Activated naive CD4-positive, alpha-beta T cell treated with Interleukin-2 at 50 U/mL for 16 hours (primary cell): ENCODE measurements around the gene TTC9B.
A peak's percentile ranks its signal among the peaks of the same experiment; 100 is the strongest.
"Not testable (repeated sequence)": the region's sequence is repeated elsewhere in the genome, so short reads cannot be mapped to it uniquely, and the experiment has no call there.

Experiments
- DNase-seq: peaks from one replicate; pipeline ENCODE4 v3.0.0-alpha.2; 2020

TTC9B gene

DNA sequence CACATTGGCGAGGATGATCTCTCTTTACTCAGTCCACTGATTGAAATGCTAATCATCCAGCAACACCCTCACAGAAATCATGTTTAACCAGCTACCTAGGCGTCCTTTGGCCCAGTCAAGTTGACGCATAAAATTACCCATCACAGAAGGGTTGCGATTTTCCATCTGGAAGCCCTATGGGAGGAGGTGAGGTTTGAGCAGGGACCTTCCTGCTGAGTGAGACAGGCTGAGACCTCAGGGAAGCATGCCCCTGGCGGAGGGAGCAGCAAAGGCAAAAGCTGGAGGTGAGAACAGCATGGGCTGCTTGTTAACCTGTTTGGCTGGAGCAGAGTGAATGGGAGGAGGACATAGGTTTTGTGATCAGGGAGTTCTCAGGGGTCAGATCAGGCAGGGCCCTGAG is 7.3 kb downstream of the TTC9B start:
- DNase-seq = no peak

DNA sequence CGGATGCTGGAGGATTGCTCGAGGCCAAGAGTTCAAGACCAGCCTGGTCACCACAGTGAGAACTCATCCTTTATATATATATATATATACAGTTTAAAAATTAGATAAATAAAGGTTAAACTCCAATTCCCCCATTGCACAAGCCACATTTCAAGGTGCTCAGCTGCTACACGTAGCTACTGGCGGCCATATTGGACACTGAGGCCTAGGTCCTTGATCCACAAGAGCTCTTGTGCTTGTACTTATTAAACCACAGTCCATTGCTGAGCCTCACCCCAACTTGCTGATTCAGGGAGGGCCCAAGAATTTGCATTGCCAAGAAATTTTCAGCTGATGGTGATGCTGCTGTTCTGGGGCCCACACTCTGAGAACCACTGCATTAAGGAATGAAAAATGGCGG is 9.6 kb downstream of the TTC9B start:
- DNase-seq = no peak

DNA sequence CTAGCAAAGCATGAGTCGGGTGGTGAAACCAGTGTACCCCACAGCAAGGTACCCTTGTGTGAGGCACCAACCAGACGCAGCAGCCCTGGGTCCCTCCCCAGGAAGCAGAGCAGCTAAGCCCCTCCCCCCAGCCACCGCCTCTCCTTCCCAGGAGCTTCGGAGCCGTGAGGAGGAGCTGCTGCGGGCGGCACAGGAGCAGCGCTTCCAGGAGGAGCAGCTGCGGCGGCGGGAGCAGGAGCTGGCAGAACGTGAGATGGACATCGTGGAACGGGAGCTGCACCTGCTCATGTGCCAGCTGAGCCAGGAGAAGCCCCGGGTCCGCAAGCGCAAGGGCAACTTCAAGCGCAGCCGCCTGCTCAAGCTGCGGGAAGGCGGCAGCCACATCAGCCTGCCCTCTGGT is 12.4 kb downstream of the TTC9B start:
- no peak for DNase-seq

DNA sequence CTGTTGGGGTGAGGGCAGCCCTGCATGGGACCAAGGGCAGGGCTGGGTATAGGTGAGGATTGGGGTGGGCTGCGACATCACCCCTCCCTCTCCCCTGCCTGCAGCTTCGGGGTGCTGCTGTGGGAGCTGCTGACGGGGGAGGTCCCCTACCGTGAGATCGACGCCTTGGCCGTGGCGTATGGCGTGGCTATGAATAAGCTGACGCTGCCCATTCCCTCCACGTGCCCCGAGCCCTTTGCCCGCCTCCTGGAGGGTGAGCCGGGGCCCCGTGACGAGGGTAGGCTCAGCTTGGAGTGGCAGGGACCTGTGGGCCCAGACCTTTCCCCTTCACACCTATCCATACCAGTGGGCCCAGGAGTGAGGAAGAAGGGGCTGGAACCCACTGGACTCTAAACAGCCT is 13.8 kb downstream of the TTC9B start:
- DNase-seq = no peak

DNA sequence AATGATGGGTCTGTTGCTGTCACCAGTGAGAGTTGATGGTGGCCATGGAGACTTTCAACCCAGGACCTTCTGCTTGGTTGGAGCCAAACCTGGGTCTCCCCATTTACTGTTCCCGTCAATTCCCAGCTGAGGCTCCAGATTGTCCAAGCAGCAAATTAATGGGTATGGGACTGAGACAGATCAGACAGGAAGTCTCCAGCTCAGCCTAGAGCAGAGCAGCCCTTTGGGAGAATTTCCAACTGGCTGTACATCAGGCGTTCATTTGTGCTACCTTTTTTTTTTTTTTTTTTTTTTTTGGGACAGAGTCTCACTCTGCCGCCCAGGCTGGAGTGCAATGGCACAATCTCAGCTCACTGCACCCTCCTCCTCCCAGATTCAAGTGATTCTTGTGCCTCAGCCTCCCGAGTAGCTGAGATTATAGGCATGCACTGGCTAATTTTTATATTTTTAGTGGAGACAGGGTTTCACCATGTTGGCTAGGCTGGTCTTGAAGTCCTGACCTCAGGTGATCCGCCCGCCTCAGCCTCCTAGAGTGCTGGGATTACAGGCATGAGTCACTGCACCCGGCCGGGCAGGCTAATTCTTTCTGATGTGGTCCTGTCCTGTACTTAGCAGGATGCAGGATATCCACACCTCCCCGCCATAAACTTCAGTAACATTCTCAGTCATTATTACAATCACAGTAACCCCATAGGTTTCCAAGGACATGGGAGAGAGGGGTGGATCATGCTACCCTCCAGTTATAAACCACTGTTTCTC is 17.7 kb downstream of the TTC9B start:
- DNase-seq = no peak

DNA sequence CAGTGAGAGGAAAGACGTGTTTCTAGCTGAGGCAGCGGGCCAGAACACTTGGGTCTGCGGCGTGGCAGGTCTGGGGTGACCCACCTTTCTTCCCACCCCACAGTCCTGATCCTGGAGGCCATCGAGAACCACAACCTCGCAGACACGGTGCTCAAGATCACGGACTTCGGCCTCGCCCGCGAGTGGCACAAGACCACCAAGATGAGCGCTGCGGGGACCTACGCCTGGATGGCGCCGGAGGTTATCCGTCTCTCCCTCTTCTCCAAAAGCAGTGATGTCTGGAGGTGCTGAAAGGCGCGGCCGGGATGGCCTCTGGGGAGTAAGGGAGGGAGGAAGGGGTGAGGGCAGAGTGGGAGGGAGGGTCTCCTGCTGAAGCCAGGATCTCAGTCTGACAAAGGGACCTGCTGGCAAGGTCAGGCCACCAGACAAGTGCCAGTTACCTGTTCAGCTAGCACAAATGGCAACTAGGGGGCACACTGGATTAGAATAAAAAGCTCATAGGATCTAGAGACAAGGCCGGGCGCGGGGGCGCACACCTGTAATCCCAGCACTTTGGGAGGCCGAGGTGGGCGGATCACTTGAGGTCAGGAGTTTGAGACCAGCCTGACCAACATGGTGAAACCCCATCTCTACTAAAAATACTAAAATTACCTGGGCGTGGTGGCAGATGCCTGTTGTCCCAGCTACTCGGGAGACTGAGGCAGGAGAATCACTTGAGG is 19.8 kb downstream of the TTC9B start:
- DNase-seq = no peak

DNA sequence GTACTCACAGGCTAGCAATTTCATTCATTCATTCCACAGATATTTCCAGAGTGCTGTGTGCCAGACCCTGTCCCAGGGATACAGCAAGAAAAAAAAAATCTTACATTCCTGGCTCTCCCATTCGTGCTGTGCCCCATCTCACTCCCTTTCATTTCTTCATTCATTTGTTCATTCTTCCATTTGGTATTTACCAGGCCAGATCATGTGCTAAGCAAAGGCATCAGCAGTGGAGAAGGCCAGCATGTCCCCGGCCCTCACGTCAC is 24.7 kb downstream of the TTC9B start:
- no peak for DNase-seq

DNA sequence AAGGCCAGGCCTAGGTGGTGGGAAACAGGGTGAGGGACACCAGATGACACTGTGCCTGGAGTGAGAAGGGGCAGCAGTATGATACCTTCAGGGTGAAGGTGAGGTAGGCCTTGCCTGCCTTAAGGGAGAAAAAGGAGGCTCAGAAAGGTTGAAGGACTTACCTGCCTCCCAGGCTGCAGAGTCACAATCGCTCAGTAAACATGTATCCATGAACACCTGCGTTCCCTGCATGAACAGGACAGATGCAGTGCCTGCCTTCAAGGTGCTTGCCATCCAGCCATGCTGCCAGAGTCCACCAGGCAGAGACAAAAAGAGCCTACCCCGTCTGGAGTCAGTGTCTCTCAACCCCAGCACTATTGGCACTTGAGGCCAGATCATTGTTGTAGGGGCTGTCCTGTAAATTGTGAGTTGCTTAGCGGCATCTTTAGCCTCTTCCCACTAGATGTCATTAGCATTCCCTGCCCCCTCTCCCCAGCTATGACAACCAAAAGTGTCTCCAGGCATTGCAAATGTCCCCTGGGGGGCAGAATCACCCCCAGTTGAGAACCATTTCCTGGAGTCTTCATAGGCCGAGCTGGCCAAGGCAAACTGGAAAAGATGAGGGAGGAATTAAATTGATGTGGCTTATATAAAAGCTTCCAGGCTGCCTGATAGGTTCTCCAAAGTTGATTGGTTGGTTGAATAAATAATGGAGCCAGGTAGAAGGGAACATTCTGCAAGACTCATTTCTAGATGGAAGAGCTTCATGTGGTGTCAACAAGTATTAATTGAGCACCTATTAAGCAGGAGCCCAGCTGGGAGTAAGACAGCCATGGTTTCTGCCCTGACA is 25.2 kb downstream of the TTC9B start:
- no peak for DNase-seq

DNA sequence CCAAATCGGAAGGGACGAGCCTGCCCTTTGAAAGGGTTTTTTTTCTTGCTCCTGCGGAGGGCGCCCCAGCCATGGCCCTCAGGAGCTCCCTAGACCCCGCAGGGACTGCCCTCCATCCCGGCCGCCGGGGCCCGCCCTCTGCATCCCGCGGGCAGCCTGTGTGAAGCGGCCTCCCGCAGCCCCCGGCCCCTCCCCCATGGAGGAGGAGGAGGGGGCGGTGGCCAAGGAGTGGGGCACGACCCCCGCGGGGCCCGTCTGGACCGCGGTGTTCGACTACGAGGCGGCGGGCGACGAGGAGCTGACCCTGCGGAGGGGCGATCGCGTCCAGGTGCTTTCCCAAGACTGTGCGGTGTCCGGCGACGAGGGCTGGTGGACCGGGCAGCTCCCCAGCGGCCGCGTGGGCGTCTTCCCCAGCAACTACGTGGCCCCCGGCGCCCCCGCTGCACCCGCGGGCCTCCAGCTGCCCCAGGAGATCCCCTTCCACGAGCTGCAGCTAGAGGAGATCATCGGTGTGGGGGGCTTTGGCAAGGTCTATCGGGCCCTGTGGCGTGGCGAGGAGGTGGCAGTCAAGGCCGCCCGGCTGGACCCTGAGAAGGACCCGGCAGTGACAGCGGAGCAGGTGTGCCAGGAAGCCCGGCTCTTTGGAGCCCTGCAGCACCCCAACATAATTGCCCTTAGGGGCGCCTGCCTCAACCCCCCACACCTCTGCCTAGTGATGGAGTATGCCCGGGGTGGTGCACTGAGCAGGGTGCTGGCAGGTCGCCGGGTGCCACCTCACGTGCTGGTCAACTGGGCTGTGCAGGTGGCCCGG is 26.1 kb downstream of the TTC9B start:
- DNase-seq = peak; percentile 4

DNA sequence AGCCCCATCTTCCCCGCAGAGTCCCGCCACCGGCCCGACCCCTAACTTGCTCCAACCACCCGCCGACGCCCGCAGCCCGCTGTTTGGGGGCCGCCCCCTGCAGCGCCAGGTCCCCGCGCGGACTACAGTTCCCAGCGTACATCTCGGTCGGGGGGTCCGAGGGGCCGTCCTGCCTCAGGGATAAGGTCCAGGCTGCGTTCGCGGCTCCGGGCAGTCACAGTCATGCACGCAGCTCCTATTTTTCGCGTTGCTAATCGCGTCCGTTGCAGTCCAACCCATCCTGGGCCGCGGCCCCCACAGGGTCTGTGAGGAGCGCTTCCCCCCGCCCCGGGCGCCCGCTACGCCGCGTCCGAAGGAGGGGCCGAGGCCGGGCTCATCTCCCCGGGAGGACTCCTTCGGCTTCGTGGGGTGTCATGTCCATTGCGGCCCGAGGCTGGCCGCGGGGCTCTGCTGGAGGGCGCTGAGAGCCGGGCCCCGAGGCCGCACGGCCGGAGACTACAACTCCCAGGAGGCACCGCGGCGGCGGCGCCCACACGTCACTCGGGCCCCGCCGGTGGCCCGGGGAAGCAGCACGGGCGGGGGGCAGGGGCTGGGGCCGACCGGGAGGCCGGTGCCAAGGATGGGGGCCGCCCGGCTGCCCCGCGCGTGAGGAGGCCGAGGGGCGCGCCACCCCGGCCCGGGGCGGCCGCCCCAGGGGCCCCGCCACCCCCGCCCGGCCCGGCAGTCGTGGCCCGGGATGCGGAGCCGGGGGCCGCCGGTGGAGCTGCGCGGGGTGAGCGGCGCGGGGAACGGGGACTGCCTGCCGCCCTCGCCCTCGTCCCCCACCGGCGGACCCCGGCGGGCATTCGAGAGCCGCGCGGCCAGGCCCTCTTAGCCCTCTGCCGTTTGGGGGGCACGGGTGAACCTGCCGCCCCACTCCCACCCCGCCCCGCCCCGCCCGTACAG is 27.0 kb downstream of the TTC9B start, which contains the start of gene MAP3K10:
Gene MAP3K10, plus strand, starts transcription at position 536 of the 945 bp plus-strand sequence. CDS start 606 bp downstream, outside the sequence.
- peak; percentile 82 for DNase-seq

DNA sequence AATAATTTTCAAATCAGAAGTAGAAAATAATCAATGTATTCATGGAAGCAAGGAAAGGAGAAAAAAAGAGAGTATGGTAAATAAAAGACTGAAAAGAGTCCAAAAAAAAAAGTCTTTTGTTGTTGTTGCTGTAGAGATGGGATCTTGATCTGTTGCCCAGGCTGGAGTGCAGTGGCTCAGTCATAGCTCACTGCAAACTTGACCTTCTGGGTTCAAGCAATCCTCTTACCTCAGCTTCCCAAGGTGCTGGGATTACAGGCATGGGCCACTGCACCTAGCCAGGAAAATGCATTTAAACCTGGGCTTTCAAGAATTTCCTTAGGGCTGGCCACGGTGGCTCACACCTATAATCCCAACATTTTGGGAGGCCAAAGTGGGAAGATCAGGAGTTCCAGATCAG is 33.9 kb downstream of the TTC9B start:
- DNase-seq = no peak

DNA sequence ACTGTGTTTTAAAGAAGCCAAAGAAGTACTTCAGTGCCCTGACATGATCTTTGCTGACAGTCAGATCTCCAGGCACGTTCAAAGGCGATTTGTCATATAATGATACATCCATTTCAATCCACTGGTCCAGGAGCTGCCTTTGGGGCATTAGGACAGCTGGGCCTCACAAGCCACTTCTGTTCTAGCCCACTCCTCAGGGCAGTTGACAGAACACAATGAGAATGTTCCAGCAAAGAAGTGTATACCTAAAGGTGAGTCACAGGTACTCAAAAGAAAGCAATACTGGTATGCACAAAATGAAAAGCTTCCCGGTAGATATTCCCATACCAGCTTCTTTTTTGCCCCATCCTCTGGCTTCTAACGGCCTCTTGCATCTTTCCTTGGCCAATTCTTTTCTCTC is 39.4 kb downstream of the TTC9B start:
- DNase-seq = no peak

DNA sequence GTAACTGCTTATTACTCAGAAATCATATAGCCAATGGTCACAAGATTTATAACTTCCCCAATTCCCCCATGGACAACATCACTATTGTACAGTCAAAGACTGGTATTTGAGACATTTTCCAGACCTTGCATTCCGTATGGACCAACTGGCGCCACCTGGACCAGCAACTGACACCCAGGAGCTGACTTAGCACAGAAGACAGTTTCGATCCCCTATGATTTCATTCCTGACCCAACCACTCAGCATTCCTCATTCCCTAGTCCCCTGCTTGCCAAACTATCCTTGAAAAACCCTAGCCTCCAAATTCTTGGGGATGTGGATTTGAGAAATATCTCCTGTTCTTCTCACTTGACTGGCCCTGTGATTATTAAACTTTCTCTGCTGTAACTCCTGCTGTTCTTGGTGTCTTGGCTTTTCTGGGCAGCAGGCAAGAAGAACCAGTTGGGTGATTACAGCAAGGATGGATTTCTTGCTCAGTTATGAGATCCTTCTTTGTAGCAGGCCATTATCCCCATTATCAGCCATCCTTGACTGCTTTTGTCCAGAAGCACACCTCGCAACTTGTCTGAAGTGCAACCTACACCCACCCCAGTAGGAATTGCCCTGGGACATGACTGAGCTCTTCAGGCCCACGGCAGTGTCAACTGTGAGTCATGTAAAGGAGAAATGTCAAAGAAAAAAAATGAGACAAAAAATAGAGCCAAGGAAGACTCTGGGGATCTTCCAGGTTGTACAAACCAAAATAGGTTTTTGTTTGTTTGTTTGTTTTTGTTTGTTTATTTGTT is 40.7 kb downstream of the TTC9B start:
- DNase-seq = no peak

DNA sequence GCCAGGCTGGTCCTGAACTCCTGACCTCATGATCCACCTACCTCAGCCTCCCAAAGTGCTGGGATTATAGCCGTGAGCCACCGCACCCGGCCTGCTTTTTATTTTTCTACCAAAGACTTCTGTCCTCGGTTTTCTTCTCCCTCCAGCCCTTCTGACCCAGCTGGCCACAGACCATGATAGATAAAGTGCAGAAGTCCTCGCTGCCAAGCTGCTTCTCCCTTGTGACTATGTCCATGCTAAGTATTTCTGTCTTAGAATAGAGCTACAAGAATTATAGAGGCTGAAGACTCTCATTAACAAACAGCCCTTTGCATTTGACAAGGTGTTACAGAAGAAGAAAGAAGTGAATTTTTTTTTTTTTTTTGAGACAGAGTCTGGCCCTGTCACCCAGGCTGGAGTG is 42.4 kb downstream of the TTC9B start:
- no peak for DNase-seq

DNA sequence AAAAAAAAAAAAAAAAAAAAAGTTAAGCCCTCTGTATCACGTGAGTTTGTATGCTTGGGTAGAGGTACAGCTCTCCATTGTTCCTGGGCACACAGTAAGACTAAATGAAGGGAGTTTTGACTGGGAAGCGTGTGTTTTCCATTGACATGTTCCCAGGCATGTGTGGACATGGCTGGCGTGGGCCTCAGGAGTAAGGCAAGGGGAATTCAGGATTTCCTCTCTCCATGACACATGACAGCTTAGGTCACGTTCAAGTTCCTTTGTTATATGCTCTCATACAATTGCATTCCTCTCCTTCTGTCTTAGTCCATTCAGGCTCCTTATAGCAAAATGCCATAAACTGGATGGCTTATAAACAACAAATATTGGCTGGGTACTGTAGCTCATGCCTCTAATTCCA is 44.1 kb downstream of the TTC9B start:
- DNase-seq = no peak

DNA sequence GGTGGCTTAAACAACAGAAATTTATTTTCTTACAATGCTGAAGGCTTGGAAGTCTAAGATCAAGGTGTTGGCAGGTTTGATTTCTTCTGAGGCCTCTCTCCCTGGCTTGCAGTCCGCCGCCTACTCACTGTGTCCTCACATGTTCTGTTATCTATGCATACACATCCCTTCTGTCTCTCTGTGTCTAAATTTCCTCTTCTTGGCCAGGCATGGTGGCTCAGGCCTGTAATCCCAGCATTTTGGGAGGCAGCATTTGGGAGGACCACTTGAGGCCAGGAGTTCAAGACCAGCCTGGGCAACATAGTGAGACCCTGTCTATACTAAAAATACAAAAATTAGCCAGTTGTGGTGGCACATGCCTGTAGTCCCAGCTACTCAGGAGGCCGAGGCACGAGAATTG is 46.9 kb downstream of the TTC9B start:
- not testable (repeated sequence) for DNase-seq

DNA sequence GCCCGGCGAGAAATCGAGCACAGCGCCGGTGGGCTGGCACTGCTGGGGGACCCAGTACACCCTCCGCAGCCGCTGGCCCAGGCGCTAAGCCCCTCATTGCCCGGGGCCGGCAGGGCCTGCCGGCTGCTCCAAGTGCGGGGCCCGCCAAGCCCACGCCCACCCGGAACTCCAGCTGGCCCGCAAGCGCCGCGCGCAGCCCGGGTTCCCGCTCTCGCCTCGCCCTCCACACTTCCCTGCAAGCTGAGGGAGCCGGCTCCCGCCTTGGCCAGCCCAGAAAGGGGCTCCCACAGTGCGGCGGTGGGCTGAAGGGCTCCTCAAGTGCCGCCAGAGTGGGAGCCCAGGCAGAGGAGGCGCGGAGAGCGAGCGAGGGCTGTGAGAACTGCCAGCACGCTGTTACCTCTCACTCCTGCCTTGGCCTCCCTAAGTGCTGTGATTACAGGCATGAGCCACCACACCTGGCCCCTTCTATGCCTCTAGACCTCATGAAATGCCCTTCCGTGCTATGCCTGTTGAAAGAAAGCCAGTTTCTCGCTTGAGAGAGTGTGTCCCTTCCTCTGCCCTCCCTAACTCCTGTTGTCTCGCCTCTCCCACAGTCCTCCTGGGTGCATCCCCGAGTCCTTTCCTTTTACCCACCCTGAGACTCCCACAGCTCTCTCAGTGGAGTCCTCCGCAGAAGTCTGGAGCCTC is 47.7 kb downstream of the TTC9B start:
- DNase-seq = not testable (repeated sequence)

DNA sequence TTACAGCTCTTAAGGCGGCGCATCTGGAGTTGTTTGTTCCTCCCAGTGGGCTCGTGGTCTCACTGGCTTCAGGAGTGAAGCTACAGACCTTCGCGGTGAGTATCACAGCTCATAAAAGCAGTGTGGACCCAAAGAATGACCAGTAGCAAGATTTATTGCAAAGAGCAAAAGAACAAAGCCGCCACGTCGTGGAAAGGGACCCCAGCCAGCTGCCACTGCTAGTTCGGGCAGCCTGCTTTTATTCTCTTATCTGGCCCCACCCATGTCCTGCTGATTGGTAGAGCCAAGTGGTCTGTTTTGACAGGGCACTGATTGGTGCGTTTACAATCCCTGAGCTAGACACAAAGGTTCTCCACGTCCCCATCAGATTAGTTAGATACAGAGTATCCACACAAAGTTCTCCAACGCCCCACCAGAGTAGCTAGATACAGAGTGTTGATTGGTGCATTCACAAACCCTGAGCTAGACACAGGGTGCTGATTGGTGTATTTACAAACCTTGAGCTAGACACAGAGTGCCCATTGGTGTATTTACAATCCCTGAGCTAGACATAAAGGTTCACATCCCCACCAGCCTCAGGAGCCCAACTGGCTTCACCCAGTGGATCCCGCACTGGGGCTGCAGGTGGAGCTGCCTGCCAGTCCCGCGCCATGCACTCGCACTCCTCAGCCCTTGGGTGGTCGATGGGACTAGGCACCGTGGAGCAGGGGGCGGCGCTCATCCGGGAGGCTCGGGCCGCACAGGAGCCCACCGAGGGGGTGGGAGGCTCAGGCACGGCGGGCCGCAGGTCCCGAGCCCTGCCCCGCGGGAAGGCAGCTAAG is 48.5 kb downstream of the TTC9B start:
- DNase-seq = not testable (repeated sequence)
